GM12878 (cell line): ENCODE results near the gene INPP1.

ENCODE experiments used
- BRCA1 ChIP-seq: IDR thresholded peaks from 2 replicates; pipeline ENCODE4 v1.6.1; 2011; ENCODE audit warnings: low read depth, low read length, improper control_type of control experiment
- MEF2A ChIP-seq: IDR thresholded peaks from 2 replicates; pipeline ENCODE4 v1.6.1; 2011; ENCODE audit warnings: low read depth, mild to moderate bottlenecking, low read length, moderate library complexity; ENCODE audit not compliant: insufficient read depth
- NRF1 ChIP-seq: conservative IDR thresholded peaks from 2 replicates; pipeline ENCODE4 v1.6.1; 2011; ENCODE audit warnings: mild to moderate bottlenecking, low read depth, low read length, improper control_type of control experiment
- POLR2A ChIP-seq: IDR thresholded peaks from 2 replicates; pipeline ENCODE4 v1.6.1; 2011; ENCODE audit warnings: low read depth, mild to moderate bottlenecking, low read length
- PRDM15 ChIP-seq: fragments of 450-650 bp; formaldehyde crosslinking; IDR thresholded peaks from 2 replicates; pipeline ENCODE4 v1.4.0; 2020; ENCODE audit warnings: mild to moderate bottlenecking, moderate library complexity
- TCF3 ChIP-seq: IDR thresholded peaks from 2 replicates; pipeline ENCODE4 v1.6.1; 2012; ENCODE audit warnings: low read depth, mild to moderate bottlenecking, low read length, borderline replicate concordance; ENCODE audit not compliant: insufficient read depth
- ZZZ3 ChIP-seq: IDR thresholded peaks from 2 replicates; pipeline ENCODE4 v1.6.1; 2011; ENCODE audit warnings: low read depth; ENCODE audit not compliant: control insufficient read depth, insufficient read length

DNA sequence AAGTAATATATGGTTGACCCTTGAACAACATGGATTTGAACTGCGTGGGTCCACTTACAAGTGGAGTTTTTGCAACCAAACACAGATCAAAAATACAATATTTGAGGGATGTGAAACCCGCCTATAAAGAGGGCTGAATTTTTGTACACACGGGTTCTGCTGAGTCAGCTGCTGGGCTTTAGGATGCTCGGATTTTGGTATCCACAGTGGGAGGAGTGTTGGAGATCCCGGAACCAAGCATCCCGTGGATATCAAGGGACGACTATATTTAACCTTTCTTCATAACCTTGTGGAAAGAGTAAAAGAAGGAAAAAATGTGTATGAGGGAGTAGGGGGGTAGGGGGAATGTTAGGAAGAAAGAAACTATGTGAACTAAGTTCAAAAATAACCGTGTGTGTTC is 10.0 kb upstream of the INPP1 start:
- TF ChIP-seq PRDM15 (CRISPR knock-in tag) (no peak), ZZZ3 (no peak), POLR2A (no peak), TCF3 (no peak), BRCA1 (no peak), MEF2A (no peak), NRF1 (no peak)
